Natural killer cell treated with Interleukin-12 subunit alpha and Interleukin-12 subunit beta and Interleukin-15 and Interleukin-18, amount 100 ng/mL, for 72 hours (primary cell): ENCODE results near the gene ARHGAP25. TPM values are rescaled to one million over a fixed set of nuclear protein-coding genes. Genes with fewer than 3 reads are reported as not detected.

Source experiments
- ATAC-seq, 2 donors: fragments of 150-1000 bp; cut with Tn5 transposase in 1 of 2; sonication (Bioruptor Pico), chemical (Tn5 transposase) in 1 of 2; 2 replicates each; pipeline ENCODE4 v1.10.0; 2021
- DNase-seq: peaks from one replicate; pipeline ENCODE4 v3.0.0; 2022; ENCODE audit warnings: low spot score
- H3K27ac Mint-ChIP-seq, 2 donors: 1 replicate in 1 of 2; 2 replicates in 1 of 2; pipeline ENCODE4 v1.8.0; 2022; ENCODE audit warnings: mixed read lengths in 2 of 2, mild to moderate bottlenecking in 1 of 2, moderate library complexity in 1 of 2
- H3K27me3 Mint-ChIP-seq, 2 donors: 1 replicate in 1 of 2; 2 replicates in 1 of 2; pipeline ENCODE4 v1.8.0; 2022; ENCODE audit warnings: mixed read lengths in 2 of 2
- H3K36me3 Mint-ChIP-seq: one replicate; pipeline ENCODE4 v1.8.0; 2022; ENCODE audit warnings: mixed read lengths
- H3K4me1 Mint-ChIP-seq, 2 donors: 1 replicate in 1 of 2; 2 replicates in 1 of 2; pipeline ENCODE4 v1.8.0; 2022; ENCODE audit warnings: low read depth in 2 of 2, mixed read lengths in 2 of 2, mild to moderate bottlenecking in 1 of 2
- H3K4me3 Mint-ChIP-seq: one replicate; pipeline ENCODE4 v1.8.0; 2022; ENCODE audit warnings: mixed read lengths
- H3K9me3 Mint-ChIP-seq: 2 replicates; pipeline ENCODE4 v1.8.0; 2022; ENCODE audit warnings: mixed read lengths
- total RNA-seq, 2 donors: library from RNA; stranded (reverse); gene quantifications; one replicate each; pipeline ENCODE4 v1.2.3, GENCODE V29; 2022

Gene ARHGAP25
- total RNA-seq, 2 donors from 2014 or later = 121 to 170 TPM

- no peaks in the 10 kb centered on the region for H3K27me3 Mint-ChIP-seq
- peaks cover 9% of the 10 kb centered on the region for H3K9me3 Mint-ChIP-seq
- peak overlapping the region; percentile 88 to 95 for H3K27ac Mint-ChIP-seq
- no peak for DNase-seq
- peaks cover 56 to 72% of the 10 kb centered on the region in 2 donors for H3K4me1 Mint-ChIP-seq
- H3K4me3 Mint-ChIP-seq = peak overlapping the region; percentile 83
- peaks cover 28% of the 10 kb centered on the region for H3K36me3 Mint-ChIP-seq
- ATAC-seq = peak in 1 of 2 donors; percentile 63
These were observed 18.7 kb downstream of the ARHGAP25 start for GRCh38 chr2:68753318-68753717.

DNA sequence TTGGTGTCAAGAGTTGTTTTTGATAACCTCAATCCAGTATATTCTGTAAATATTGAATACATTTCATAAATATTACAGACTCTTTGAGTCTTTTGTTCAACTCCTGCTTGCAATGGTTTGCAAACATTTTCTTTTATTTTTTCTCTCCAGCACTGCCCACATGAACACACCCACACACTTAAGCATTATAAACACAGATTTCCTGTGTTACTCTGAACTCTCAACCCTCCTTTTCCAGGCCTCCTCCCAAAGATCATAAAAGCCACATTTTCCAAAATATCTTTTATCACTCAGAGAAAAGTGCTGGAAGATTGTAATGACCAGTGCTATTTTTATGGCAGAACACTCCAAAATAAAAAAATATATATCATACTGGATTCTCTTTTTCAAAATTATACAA is 20.5 kb downstream of the ARHGAP25 start:
- no peak for DNase-seq
- Mint-ChIP-seq H3K9me3 (peaks cover 9% of the 10 kb centered on the region), H3K27ac (peak overlapping the region; percentile 88 to 95), H3K36me3 (peaks cover 43% of the 10 kb centered on the region), H3K4me1 (peaks cover 58 to 77% of the 10 kb centered on the region in 2 donors), H3K27me3 (no peaks in the 10 kb centered on the region), H3K4me3 (peak overlapping the region; percentile 60)
- ATAC-seq = no peak

DNA sequence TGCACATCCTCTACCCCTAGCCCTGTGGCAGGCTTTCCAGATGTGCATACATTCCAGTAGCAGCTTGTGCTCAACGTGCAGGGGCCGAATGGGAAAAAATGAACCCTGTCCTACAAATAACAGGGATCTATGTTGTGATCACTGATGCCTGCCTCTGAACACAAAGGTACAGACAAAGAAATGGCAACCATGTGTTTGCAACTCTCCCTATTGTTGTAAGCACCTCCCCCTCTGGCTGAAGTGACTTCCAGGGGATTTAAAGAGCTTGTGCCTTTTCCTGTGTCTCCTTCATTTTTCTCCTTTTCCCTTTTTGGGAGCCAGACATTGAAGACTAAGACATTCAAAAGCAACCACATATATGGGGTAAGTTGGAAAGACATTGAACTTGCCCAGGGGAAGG is 21.6 kb downstream of the ARHGAP25 start:
- Mint-ChIP-seq H3K4me1 (peaks cover 61 to 83% of the 10 kb centered on the region in 2 donors), H3K36me3 (peaks cover 43% of the 10 kb centered on the region), H3K9me3 (peaks cover 9% of the 10 kb centered on the region), H3K4me3 (peak overlapping the region; percentile 28), H3K27me3 (no peaks in the 10 kb centered on the region), H3K27ac (peak overlapping the region; percentile 83 to 88)
- ATAC-seq = no peak
- DNase-seq = no peak

DNA sequence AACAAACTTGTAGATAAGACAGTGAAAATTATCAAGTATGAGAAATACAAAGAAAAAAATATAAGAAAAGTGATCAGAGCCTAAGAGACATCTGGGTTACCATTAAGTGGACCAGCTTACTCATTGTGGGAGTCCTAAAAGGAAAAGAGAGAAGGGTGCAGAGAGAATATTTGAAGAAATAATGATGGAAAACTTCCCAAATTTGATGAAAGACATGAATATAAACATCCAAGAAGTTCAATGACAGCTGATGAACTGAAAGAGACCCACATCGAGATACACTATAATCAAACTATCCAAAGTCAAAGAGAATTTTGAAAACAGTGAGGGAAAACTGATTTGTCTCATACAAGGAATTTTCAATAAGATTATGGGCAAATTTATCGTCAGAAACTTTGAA is 22.5 kb downstream of the ARHGAP25 start:
- no peaks in the 10 kb centered on the region for H3K27me3 Mint-ChIP-seq
- H3K9me3 Mint-ChIP-seq = peaks cover 11% of the 10 kb centered on the region
- DNase-seq (no peak), ATAC-seq (no peak)
- peak overlapping the region; percentile 83 to 88 for H3K27ac Mint-ChIP-seq
- no peak overlapping the region for H3K4me3 Mint-ChIP-seq
- peaks cover 43% of the 10 kb centered on the region for H3K36me3 Mint-ChIP-seq
- H3K4me1 Mint-ChIP-seq = peaks cover 60 to 83% of the 10 kb centered on the region in 2 donors

DNA sequence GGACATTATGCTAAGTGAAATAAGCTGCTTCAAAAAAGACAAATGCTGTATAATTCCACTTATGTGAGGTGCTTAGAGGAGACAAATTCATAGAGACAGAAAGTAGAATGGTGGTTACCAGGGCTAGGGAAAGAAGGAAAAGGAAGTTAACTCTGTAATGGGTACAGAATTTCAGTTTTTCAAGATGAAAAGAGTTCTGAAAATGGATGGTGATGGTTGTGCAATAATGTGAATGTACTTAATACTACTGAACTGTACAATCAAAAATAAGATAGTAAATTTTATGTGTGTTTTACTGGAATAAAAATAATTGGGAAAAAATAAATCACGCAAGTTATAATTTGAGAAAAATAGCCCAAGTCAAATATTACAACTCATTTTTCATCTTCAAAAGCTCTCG is 27.5 kb downstream of the ARHGAP25 start:
- DNase-seq (no peak), ATAC-seq (no peak)
- Mint-ChIP-seq H3K4me1 (peaks cover 68 to 90% of the 10 kb centered on the region in 2 donors), H3K9me3 (peaks cover 3% of the 10 kb centered on the region), H3K36me3 (peaks cover 26% of the 10 kb centered on the region), H3K27ac (peak overlapping the region; percentile 90 to 96), H3K4me3 (peak overlapping the region; percentile 63), H3K27me3 (no peaks in the 10 kb centered on the region)

DNA sequence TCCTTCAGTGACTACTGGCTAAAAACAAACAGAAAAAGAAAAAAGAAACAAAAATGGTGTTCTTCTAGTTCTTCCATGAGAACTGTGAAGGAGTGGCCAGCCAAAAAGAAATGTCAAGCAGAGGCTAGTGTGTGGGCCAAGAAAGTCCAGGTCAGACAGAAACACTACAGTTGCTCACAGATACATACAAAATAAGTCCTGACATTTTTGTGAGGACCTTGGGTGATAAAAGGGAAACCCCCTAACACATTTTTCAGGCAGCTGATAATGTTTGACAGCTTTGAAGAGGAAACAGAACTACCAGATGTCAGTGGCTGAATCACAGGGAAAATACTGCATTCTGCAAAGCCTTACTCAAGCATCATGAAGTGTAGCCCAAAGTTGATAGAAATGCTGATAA is 28.1 kb downstream of the ARHGAP25 start:
- Mint-ChIP-seq H3K9me3 (peaks cover 2% of the 10 kb centered on the region), H3K27ac (peak overlapping the region; percentile 90 to 96), H3K27me3 (no peaks in the 10 kb centered on the region), H3K36me3 (peaks cover 21% of the 10 kb centered on the region), H3K4me1 (peaks cover 73 to 95% of the 10 kb centered on the region in 2 donors), H3K4me3 (peak overlapping the region; percentile 63)
- ATAC-seq (peak; percentile 36 to 55), DNase-seq (no peak)

DNA sequence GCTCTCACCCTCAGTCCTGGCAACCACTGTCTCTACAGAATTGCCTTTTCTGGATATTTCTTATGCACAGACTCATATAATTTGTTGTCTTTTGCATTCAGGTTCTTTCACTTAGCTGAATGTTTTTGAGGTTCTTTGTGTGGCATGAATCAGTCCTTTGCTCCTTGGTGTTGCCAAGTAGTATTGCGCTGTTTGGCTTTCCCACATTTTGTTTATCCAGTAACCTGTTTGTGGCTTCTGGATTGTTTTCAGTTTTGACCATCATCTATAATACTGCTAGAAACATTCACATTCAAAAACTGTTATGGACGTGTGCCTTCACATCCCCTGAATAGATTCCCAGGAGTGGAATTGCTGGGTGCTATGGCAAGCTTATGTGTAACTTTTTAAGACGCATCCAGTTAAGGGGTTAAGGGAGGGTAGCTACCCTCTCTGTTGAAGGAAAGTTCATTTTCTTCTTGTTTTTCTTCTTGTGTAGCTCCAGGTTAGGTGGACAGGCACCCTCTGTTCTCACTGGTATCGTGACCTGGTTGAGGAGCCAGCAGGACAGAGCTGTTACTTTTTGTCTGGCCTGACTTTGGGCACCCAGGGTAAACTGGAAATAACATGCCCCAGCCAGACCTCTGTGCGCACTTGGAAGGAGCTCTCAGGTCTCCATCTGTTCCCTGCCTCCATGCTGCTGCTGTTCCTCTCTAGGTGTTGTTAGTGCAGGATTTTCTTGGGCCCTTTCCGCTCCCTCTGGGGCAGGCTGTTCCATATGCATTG is 29.6 kb downstream of the ARHGAP25 start:
- Mint-ChIP-seq H3K4me3 (peak overlapping the region; percentile 94), H3K27ac (peak overlapping the region; percentile 90 to 96), H3K36me3 (peaks cover 7% of the 10 kb centered on the region), H3K27me3 (no peaks in the 10 kb centered on the region), H3K9me3 (peaks cover 2% of the 10 kb centered on the region), H3K4me1 (peaks cover 76 to 95% of the 10 kb centered on the region in 2 donors)
- ATAC-seq (no peak), DNase-seq (no peak)

DNA sequence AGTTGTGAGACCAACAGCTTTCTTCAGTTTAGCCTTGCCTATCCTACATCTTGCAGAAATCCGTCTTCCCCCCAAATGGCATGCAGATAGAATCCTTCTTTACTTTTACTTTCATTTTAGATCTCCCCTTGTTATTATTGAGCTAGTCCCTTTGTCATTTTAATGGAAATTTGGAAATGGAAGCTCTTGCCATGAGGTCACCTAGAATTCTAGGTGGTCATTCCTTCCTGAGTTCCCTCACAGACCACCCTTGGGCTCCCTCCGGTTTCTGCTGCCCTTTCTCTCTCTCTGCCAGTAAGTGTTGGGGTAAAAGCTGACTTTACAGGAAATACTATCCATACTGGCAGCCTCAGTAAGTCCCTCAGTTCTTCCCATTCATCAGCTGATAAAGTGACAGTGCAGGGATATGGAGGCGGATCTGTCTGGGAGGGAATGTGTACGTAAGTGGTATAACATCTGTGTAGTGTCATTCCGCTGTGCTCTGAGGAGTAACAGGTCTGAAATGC is 30.2 kb downstream of the ARHGAP25 start:
- peaks cover 79 to 96% of the 10 kb centered on the region in 2 donors for H3K4me1 Mint-ChIP-seq
- ATAC-seq = no peak
- H3K4me3 Mint-ChIP-seq = peak overlapping the region; percentile 94
- H3K36me3 Mint-ChIP-seq = peaks cover under 1% of the 10 kb centered on the region
- DNase-seq = no peak
- H3K9me3 Mint-ChIP-seq = peaks cover 2% of the 10 kb centered on the region
- no peaks in the 10 kb centered on the region for H3K27me3 Mint-ChIP-seq
- H3K27ac Mint-ChIP-seq = peak overlapping the region; percentile 90 to 96

GRCh38 chr2:68765739-68766375 is 31.2 kb downstream of the ARHGAP25 start:
- H3K9me3 Mint-ChIP-seq = peaks cover 2% of the 10 kb centered on the region
- DNase-seq (no peak), ATAC-seq (no peak)
- H3K4me3 Mint-ChIP-seq = peak overlapping the region; percentile 94
- no peaks in the 10 kb centered on the region for H3K36me3 Mint-ChIP-seq
- peaks cover 86 to 97% of the 10 kb centered on the region in 2 donors for H3K4me1 Mint-ChIP-seq
- peak overlapping the region; percentile 90 to 96 for H3K27ac Mint-ChIP-seq
- H3K27me3 Mint-ChIP-seq = no peaks in the 10 kb centered on the region

- ATAC-seq (peak; percentile 84 to 89), DNase-seq (peak; percentile 88)
- Mint-ChIP-seq H3K27me3 (no peaks in the 10 kb centered on the region), H3K36me3 (no peaks in the 10 kb centered on the region), H3K4me3 (peak overlapping the region; percentile 94), H3K27ac (peak overlapping the region; percentile 90 to 96), H3K9me3 (peaks cover 2% of the 10 kb centered on the region), H3K4me1 (peaks cover 85 to 97% of the 10 kb centered on the region in 2 donors)
These were observed 31.8 kb downstream of the ARHGAP25 start for GRCh38 chr2:68766376-68766845.

DNA sequence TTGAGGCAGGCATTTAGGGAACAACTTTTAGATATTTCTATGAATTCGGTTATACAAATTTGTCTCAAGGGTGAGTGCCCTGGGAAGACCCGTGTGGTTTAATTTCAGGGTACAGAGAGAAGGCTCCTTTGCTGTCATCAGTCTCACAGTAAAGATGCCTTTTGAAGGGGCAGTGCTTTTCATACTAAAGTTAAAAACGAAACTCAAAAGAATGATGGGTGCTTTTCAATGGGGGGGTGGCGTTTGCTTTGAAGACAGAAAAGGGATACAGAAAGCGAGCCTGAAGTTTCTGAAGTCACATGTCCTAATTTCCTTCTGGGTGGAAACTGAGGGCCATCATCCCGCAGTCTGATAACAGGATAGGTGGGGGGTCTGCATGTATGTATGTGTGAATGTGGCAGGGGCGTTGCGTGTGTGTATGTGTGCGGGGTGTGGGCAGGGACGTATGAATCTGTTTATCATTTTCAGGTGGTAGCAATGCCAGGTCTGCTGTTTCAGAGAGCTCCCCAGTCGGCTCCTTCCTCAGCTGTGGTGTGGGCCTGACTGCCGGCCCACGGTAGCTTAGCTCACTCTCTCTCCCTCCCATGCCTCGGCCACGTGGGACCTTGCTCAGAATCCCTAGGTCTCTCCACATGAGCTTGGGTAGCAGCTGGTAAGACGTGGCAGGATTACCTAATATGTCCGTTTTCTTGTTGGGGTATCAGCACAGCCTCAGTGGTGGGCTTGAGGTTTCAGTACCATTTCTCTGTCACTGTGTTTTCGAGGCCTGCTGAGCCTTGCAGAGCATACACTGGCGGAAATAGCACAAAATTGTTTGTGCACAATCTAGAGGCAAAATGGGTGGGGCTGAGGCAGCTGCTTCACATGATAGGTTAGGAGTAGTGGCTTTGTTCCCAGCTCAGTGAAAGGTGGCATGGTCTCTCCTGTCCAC is 32.7 kb downstream of the ARHGAP25 start:
- Mint-ChIP-seq H3K36me3 (no peaks in the 10 kb centered on the region), H3K27me3 (no peaks in the 10 kb centered on the region), H3K9me3 (no peaks in the 10 kb centered on the region), H3K27ac (peak overlapping the region; percentile 90 to 96), H3K4me1 (peaks cover 84 to 97% of the 10 kb centered on the region in 2 donors), H3K4me3 (peak overlapping the region; percentile 94)
- DNase-seq = peak; percentile 67
- ATAC-seq = peak; percentile 45 to 62

DNA sequence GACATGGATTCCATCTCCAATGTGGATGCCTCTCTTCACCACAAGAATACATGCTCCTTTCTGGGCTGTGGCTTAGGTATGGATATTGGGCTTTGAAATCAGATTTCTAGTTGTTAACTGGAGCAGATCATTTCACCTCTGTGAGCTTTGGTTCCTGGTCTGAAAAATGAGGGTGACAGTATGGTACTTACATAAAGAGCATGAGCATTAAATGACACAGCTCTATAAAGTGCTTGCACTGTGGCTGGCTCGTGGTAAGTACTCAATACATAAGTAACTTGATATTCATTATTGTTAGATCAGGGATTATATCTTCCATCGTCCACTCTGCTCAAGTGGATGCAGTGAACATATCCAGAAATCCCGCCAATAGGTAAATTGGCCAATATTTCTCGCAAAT is 33.4 kb downstream of the ARHGAP25 start:
- peak overlapping the region; percentile 90 to 96 for H3K27ac Mint-ChIP-seq
- peak overlapping the region; percentile 94 for H3K4me3 Mint-ChIP-seq
- DNase-seq = no peak
- H3K9me3 Mint-ChIP-seq = no peaks in the 10 kb centered on the region
- H3K4me1 Mint-ChIP-seq = peaks cover 87 to 97% of the 10 kb centered on the region in 2 donors
- no peaks in the 10 kb centered on the region for H3K27me3 Mint-ChIP-seq
- ATAC-seq = peak in 1 of 2 donors; percentile 20
- H3K36me3 Mint-ChIP-seq = no peaks in the 10 kb centered on the region

DNA sequence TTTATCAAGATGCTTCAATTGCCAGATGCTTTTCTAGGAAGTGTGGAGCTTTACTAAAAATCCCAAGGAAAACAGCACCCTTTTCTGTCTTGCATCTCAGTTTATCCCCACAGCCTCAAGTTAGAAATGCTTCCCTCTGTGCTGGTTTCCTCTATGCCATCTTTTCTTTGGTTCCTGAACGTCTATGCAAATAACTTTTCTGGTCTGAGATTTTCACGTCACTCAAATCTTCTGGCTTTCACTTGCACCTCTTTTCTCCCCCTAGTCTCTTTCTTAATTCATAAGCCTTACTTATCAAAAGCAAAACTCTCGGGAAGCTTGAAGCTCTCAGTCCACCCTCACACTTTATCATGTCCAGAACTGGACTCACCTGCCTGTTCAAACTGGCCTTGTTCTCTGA is 33.9 kb downstream of the ARHGAP25 start:
- ATAC-seq = no peak

More for the DNA sequence above, 33.9 kb downstream of the ARHGAP25 start:
- Mint-ChIP-seq H3K4me1 (peaks cover 89 to 98% of the 10 kb centered on the region in 2 donors), H3K4me3 (peak overlapping the region; percentile 94), H3K9me3 (no peaks in the 10 kb centered on the region), H3K36me3 (no peaks in the 10 kb centered on the region), H3K27me3 (no peaks in the 10 kb centered on the region), H3K27ac (peak overlapping the region; percentile 90 to 96)
- no peak for DNase-seq
